Measurements from ENCODE around the gene GABPA. TPM values are rescaled to one million over a fixed set of nuclear protein-coding genes. Genes with fewer than 3 reads are reported as not detected.

The GABPA gene
- total RNA-seq, 1 donor from 2014 or later = 66.5 TPM

- Histone ChIP-seq H3K27ac (no peak overlapping the region), H3K79me2 (ENCODE audit: low read depth) (no peaks in the 10 kb centered on the region), H3K9ac (no peak overlapping the region), H3K4me2 (no peak overlapping the region), H3F3A (ENCODE audit: low read depth) (peaks cover 10% of the 10 kb centered on the region), H4K20me1 (ENCODE audit: low read depth) (no peaks in the 10 kb centered on the region), H3K4me1 (peaks cover 11% of the 10 kb centered on the region), H3K9me3 (ENCODE audit: low read depth) (no peaks in the 10 kb centered on the region), H3K36me3 (no peaks in the 10 kb centered on the region), H3K27me3 (no peaks in the 10 kb centered on the region), H2AFZ (replicated peaks) (no peak overlapping the region), H3K4me3 (no peak overlapping the region)
- H3K4me3 Mint-ChIP-seq = no peak overlapping the region
- peaks cover 7% of the 10 kb centered on the region for H3K4me1 Mint-ChIP-seq
- H3K27ac Mint-ChIP-seq = no peak overlapping the region
- H3K27me3 Mint-ChIP-seq (ENCODE audit: insufficient read depth, low read depth) = no peaks in the 10 kb centered on the region
- TF ChIP-seq EZH2phosphoT487 (IDR thresholded peaks at IDR 0.05) = no peak
- no peak for DNase-seq (ENCODE audit: low spot score)
- no peaks in the 10 kb centered on the region for H3K9me3 Mint-ChIP-seq
- no peaks in the 10 kb centered on the region for H3K36me3 Mint-ChIP-seq
Measured at GRCh38 chr21:25813917-25814316, 79.1 kb downstream of the GABPA start.

GRCh38 chr21:25818121-25818520, 83.3 kb downstream of the GABPA start:
- no peak for TF ChIP-seq EZH2 (IDR thresholded peaks at IDR 0.05)
- no peak for TF ChIP-seq CTCF (IDR thresholded peaks at IDR 0.05)
- no peak for TF ChIP-seq EZH2phosphoT487 (IDR thresholded peaks at IDR 0.05)
- Histone ChIP-seq H4K20me1 (ENCODE audit: low read depth) (no peaks in the 10 kb centered on the region), H2AFZ (replicated peaks) (peak overlapping the region; percentile 1), H3K9me3 (ENCODE audit: low read depth) (no peaks in the 10 kb centered on the region), H3K4me1 (peaks cover 11% of the 10 kb centered on the region), H3K4me2 (no peak overlapping the region), H3K9ac (no peak overlapping the region), H3K27me3 (no peaks in the 10 kb centered on the region), H3F3A (ENCODE audit: low read depth) (peaks cover 10% of the 10 kb centered on the region), H3K27ac (no peak overlapping the region), H3K36me3 (no peaks in the 10 kb centered on the region), H3K79me2 (ENCODE audit: low read depth) (no peaks in the 10 kb centered on the region), H3K4me3 (no peak overlapping the region)
- Mint-ChIP-seq H3K27me3 (ENCODE audit: insufficient read depth, low read depth) (no peaks in the 10 kb centered on the region), H3K4me3 (no peak overlapping the region), H3K27ac (no peak overlapping the region), H3K9me3 (no peaks in the 10 kb centered on the region), H3K4me1 (peaks cover 7% of the 10 kb centered on the region), H3K36me3 (no peaks in the 10 kb centered on the region)
- no peak for DNase-seq (ENCODE audit: low spot score)

GRCh38 chr21:25818551-25818950, 83.8 kb downstream of the GABPA start:
- Histone ChIP-seq H2AFZ (replicated peaks) (no peak overlapping the region), H3K27ac (no peak overlapping the region), H3K4me2 (no peak overlapping the region), H3K27me3 (no peaks in the 10 kb centered on the region), H3F3A (ENCODE audit: low read depth) (peaks cover 10% of the 10 kb centered on the region), H3K4me1 (peaks cover 11% of the 10 kb centered on the region), H3K36me3 (no peaks in the 10 kb centered on the region), H4K20me1 (ENCODE audit: low read depth) (no peaks in the 10 kb centered on the region), H3K9me3 (ENCODE audit: low read depth) (no peaks in the 10 kb centered on the region), H3K4me3 (no peak overlapping the region), H3K9ac (no peak overlapping the region), H3K79me2 (ENCODE audit: low read depth) (no peaks in the 10 kb centered on the region)
- Mint-ChIP-seq H3K9me3 (no peaks in the 10 kb centered on the region), H3K27ac (no peak overlapping the region), H3K36me3 (no peaks in the 10 kb centered on the region), H3K27me3 (ENCODE audit: insufficient read depth, low read depth) (no peaks in the 10 kb centered on the region), H3K4me1 (peaks cover 7% of the 10 kb centered on the region), H3K4me3 (no peak overlapping the region)
- peak; percentile 5 for DNase-seq (ENCODE audit: low spot score)
- TF ChIP-seq CTCF (IDR thresholded peaks at IDR 0.05) (no peak), EZH2 (IDR thresholded peaks at IDR 0.05) (no peak), EZH2phosphoT487 (IDR thresholded peaks at IDR 0.05) (no peak)

Other genes with a start within 250 kb of the GABPA start
- 35.5 and 63.1 TPM in 2 replicates for gene MRPL39, start 127.5 kb upstream of the GABPA start, total RNA-seq (ENCODE audit: low replicate concordance)
- 1.9 and 3.5 TPM in 2 replicates for gene JAM2, start 95.7 kb upstream of the GABPA start, total RNA-seq (ENCODE audit: low replicate concordance)
- gene ATP5PF, start 68 bp upstream of the GABPA start, total RNA-seq (ENCODE audit: low replicate concordance) = 92.3 and 156 TPM in 2 replicates

Data from neural progenitor cell (in vitro differentiated cells).